H1 (cell line): ENCODE measurements around the gene NIPAL4. TPM values are rescaled to one million over a fixed set of nuclear protein-coding genes. Genes with fewer than 3 reads are reported as not detected.

Source experiments
- BCL11A ChIP-seq, 2 experiments: IDR thresholded peaks; one replicate each; pipeline ENCODE4 v1.6.1; 2011; ENCODE audit warnings: low read depth in 2 of 2, low read length in 2 of 2, mild to moderate bottlenecking in 2 of 2
- PHF8 ChIP-seq: fragments of 200-600 bp; sonication (generic); conservative IDR thresholded peaks from 2 replicates; pipeline ENCODE4 v1.7.1; 2012; ENCODE audit warnings: low read depth, mild to moderate bottlenecking, inconsistent platforms, low read length, moderate library complexity
- POLR2AphosphoS5 ChIP-seq: IDR thresholded peaks from 2 replicates; pipeline ENCODE4 v1.6.1; 2011; ENCODE audit warnings: low read depth, low read length
- SIRT6 ChIP-seq: IDR thresholded peaks from one replicate; pipeline ENCODE4 v1.7.1; 2012; ENCODE audit warnings: low read length, inconsistent platforms
- polyA plus RNA-seq, 7 experiments: library from polyadenylated mRNA; depleted of rRNA in 3 of 7; stranded (reverse) in 5 of 7; unstranded in 2 of 7; fragments of >200 nt in 5 of 7; fragments of 200-250 nt in 2 of 7; gene quantifications; 1 replicate in 5 of 7; 2 replicates in 1 of 7; 4 replicates in 1 of 7; pipeline versions ENCODE4 v1.2.1 to v1.2.3, GENCODE V29; 2011 to 2013; ENCODE audit warnings: missing spikeins in 2 of 7, mixed read lengths in 2 of 7
- total RNA-seq: library from RNA; stranded (reverse); fragmentation: NEBNext Ultra II Directional; extraction: Animal tissue kit (Norgen Biotek cat#: 25700); gene quantifications from 2 replicates; pipeline ENCODE4 v1.2.1, GENCODE V29; 2021
- TF ChIP-seq, protein P1 (sequence below): fragments of 300-600 bp; sonication (generic); IDR thresholded peaks from 2 replicates; pipeline ENCODE4 v1.7.1; 2012; ENCODE audit warnings: low read length, moderate library complexity, mild to moderate bottlenecking, inconsistent platforms; ENCODE audit not compliant: insufficient replicate concordance

NIPAL4 gene
- total and polyA plus RNA-seq, 2 of the 8 experiments (the other 6 are each of a cell fraction or from before 2014, with no cell fraction given), result 0.09 to 0.20 TPM

- TF ChIP-seq, protein P1, sequence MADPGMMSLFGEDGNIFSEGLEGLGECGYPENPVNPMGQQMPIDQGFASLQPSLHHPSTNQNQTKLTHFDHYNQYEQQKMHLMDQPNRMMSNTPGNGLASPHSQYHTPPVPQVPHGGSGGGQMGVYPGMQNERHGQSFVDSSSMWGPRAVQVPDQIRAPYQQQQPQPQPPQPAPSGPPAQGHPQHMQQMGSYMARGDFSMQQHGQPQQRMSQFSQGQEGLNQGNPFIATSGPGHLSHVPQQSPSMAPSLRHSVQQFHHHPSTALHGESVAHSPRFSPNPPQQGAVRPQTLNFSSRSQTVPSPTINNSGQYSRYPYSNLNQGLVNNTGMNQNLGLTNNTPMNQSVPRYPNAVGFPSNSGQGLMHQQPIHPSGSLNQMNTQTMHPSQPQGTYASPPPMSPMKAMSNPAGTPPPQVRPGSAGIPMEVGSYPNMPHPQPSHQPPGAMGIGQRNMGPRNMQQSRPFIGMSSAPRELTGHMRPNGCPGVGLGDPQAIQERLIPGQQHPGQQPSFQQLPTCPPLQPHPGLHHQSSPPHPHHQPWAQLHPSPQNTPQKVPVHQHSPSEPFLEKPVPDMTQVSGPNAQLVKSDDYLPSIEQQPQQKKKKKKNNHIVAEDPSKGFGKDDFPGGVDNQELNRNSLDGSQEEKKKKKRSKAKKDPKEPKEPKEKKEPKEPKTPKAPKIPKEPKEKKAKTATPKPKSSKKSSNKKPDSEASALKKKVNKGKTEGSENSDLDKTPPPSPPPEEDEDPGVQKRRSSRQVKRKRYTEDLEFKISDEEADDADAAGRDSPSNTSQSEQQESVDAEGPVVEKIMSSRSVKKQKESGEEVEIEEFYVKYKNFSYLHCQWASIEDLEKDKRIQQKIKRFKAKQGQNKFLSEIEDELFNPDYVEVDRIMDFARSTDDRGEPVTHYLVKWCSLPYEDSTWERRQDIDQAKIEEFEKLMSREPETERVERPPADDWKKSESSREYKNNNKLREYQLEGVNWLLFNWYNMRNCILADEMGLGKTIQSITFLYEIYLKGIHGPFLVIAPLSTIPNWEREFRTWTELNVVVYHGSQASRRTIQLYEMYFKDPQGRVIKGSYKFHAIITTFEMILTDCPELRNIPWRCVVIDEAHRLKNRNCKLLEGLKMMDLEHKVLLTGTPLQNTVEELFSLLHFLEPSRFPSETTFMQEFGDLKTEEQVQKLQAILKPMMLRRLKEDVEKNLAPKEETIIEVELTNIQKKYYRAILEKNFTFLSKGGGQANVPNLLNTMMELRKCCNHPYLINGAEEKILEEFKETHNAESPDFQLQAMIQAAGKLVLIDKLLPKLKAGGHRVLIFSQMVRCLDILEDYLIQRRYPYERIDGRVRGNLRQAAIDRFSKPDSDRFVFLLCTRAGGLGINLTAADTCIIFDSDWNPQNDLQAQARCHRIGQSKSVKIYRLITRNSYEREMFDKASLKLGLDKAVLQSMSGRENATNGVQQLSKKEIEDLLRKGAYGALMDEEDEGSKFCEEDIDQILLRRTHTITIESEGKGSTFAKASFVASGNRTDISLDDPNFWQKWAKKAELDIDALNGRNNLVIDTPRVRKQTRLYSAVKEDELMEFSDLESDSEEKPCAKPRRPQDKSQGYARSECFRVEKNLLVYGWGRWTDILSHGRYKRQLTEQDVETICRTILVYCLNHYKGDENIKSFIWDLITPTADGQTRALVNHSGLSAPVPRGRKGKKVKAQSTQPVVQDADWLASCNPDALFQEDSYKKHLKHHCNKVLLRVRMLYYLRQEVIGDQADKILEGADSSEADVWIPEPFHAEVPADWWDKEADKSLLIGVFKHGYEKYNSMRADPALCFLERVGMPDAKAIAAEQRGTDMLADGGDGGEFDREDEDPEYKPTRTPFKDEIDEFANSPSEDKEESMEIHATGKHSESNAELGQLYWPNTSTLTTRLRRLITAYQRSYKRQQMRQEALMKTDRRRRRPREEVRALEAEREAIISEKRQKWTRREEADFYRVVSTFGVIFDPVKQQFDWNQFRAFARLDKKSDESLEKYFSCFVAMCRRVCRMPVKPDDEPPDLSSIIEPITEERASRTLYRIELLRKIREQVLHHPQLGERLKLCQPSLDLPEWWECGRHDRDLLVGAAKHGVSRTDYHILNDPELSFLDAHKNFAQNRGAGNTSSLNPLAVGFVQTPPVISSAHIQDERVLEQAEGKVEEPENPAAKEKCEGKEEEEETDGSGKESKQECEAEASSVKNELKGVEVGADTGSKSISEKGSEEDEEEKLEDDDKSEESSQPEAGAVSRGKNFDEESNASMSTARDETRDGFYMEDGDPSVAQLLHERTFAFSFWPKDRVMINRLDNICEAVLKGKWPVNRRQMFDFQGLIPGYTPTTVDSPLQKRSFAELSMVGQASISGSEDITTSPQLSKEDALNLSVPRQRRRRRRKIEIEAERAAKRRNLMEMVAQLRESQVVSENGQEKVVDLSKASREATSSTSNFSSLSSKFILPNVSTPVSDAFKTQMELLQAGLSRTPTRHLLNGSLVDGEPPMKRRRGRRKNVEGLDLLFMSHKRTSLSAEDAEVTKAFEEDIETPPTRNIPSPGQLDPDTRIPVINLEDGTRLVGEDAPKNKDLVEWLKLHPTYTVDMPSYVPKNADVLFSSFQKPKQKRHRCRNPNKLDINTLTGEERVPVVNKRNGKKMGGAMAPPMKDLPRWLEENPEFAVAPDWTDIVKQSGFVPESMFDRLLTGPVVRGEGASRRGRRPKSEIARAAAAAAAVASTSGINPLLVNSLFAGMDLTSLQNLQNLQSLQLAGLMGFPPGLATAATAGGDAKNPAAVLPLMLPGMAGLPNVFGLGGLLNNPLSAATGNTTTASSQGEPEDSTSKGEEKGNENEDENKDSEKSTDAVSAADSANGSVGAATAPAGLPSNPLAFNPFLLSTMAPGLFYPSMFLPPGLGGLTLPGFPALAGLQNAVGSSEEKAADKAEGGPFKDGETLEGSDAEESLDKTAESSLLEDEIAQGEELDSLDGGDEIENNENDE, result no peak
- no peak for TF ChIP-seq SIRT6
- TF ChIP-seq BCL11A (IDR thresholded peaks at IDR 0.05; ENCODE audit: low read depth in 2 of 2, low read length in 2 of 2), result no peak
- TF ChIP-seq POLR2AphosphoS5, result no peak
- no peak for TF ChIP-seq PHF8
- TF ChIP-seq, all 59 proteins: peak for 0
Observed at GRCh38 chr5:157504053-157504452, 44.0 kb downstream of the NIPAL4 start (continued).
